ENCODE results near the gene ADARB1.

The ADARB1 gene

GRCh38 chr21:45156459-45156858 is 82.1 kb downstream of the ADARB1 start:
- no peak for DNase-seq

- DNase-seq: no peak
These were observed 83.6 kb downstream of the ADARB1 start for GRCh38 chr21:45157932-45158331.

GRCh38 chr21:45158491-45159423 is 84.4 kb downstream of the ADARB1 start:
- DNase-seq: no peak

- DNase-seq: no peak
These were observed 85.8 kb downstream of the ADARB1 start for GRCh38 chr21:45160198-45160597.

GRCh38 chr21:45161038-45161945 is 86.9 kb downstream of the ADARB1 start:
- no peak for DNase-seq

- DNase-seq: no peak
These were observed 87.7 kb downstream of the ADARB1 start for GRCh38 chr21:45162115-45162514.

- DNase-seq: no peak
These were observed 88.4 kb downstream of the ADARB1 start for GRCh38 chr21:45162809-45163208.

- no peak for DNase-seq
These were observed 89.2 kb downstream of the ADARB1 start for GRCh38 chr21:45163413-45164123.

- DNase-seq: no peak
These were observed 89.7 kb downstream of the ADARB1 start for GRCh38 chr21:45164124-45164511.

- DNase-seq: no peak
These were observed 90.5 kb downstream of the ADARB1 start for GRCh38 chr21:45164838-45165237.

GRCh38 chr21:45166931-45167330 is 92.6 kb downstream of the ADARB1 start:
- no peak for DNase-seq

- DNase-seq: no peak
These were observed 93.4 kb downstream of the ADARB1 start for GRCh38 chr21:45167796-45168222.

GRCh38 chr21:45168522-45168921 is 94.1 kb downstream of the ADARB1 start:
- DNase-seq: no peak

GRCh38 chr21:45169001-45169400 is 94.6 kb downstream of the ADARB1 start:
- DNase-seq: no peak

GRCh38 chr21:45169682-45170081 is 95.3 kb downstream of the ADARB1 start:
- no peak for DNase-seq

- DNase-seq: no peak
These were observed 96.6 kb downstream of the ADARB1 start for GRCh38 chr21:45170987-45171386.

- no peak for DNase-seq
These were observed 98.0 kb downstream of the ADARB1 start for GRCh38 chr21:45172420-45172819.

GRCh38 chr21:45175326-45176095 is 101.1 kb downstream of the ADARB1 start:
- DNase-seq: no peak

- no peak for DNase-seq
These were observed 101.8 kb downstream of the ADARB1 start for GRCh38 chr21:45176141-45176540.

- no peak for DNase-seq
These were observed 102.7 kb downstream of the ADARB1 start for GRCh38 chr21:45177039-45177438.

- no peak for DNase-seq
These were observed 103.8 kb downstream of the ADARB1 start for GRCh38 chr21:45178070-45178608.

- DNase-seq: no peak
These were observed 104.6 kb downstream of the ADARB1 start for GRCh38 chr21:45178971-45179370.

Measured in NCI-H2227 treated with DMSO at 0.1 percent for 48 hours (cell line).